Measurements from ENCODE around the gene ZNRF1. TPM values are rescaled to one million over a fixed set of nuclear protein-coding genes. Genes with fewer than 3 reads are reported as not detected.

The ZNRF1 gene
- total and polyA plus RNA-seq, 2 of the 4 experiments (the other 2 are of a cell fraction), result 8.2 to 20.7 TPM

GRCh38 chr16:75071621-75072020 is 72.8 kb downstream of the ZNRF1 start:
- no peak overlapping the region for H2BK20ac ChIP-seq (ENCODE audit: low read depth, low read length)
- no peak overlapping the region for H3K4me2 ChIP-seq (ENCODE audit: low read depth, low read length)
- no peak overlapping the region for H2AK9ac ChIP-seq (replicated peaks; ENCODE audit: low read depth, low read length, poor library complexity)
- TF ChIP-seq, protein P1, sequence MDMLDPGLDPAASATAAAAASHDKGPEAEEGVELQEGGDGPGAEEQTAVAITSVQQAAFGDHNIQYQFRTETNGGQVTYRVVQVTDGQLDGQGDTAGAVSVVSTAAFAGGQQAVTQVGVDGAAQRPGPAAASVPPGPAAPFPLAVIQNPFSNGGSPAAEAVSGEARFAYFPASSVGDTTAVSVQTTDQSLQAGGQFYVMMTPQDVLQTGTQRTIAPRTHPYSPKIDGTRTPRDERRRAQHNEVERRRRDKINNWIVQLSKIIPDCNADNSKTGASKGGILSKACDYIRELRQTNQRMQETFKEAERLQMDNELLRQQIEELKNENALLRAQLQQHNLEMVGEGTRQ (IDR thresholded peaks at IDR 0.05; ENCODE audit: low read depth, low read length), result no peak
- TF ChIP-seq MAZ (IDR thresholded peaks at IDR 0.05; ENCODE audit: borderline replicate concordance, low read depth, low read length) (no peak), RFX5 (IDR thresholded peaks at IDR 0.05; ENCODE audit: low read depth, low read length) (no peak), CEBPB (IDR thresholded peaks at IDR 0.05; ENCODE audit: low read depth, low read length) (no peak), RAD21 (IDR thresholded peaks at IDR 0.05; ENCODE audit: low read length) (no peak), RCOR1 (IDR thresholded peaks at IDR 0.05; ENCODE audit: insufficient replicate concordance, low read length) (no peak), SMC3 (IDR thresholded peaks at IDR 0.05; ENCODE audit: low read depth, low read length) (no peak)
- no peak overlapping the region for H3K23ac ChIP-seq (ENCODE audit: low read depth, low read length)
- DNase-seq, result no peak
- H3K56ac ChIP-seq (ENCODE audit: extremely low read depth, insufficient read depth, low read length), result no peak overlapping the region
- ChIA-PET POLR2A (ENCODE audit: unreplicated experiment) (no interaction called here), CTCF (interaction anchor here (0.6 kb wide), 1 partner anchor 242 kb away, joined by 4 read pairs; no protein-coding TSS in a partner anchor)
- no peak overlapping the region for H3K27ac ChIP-seq (ENCODE audit: insufficient read depth, low read length)
- no peaks in the 10 kb centered on the region for H3K27me3 ChIP-seq (ENCODE audit: control insufficient read depth, insufficient read depth, low read length)
- H3K4ac ChIP-seq (ENCODE audit: low read depth, low read length), result no peak overlapping the region
- H2BK120ac ChIP-seq (ENCODE audit: low read depth, low read length), result no peak overlapping the region
- H3K18ac ChIP-seq (ENCODE audit: low read depth, low read length), result no peak overlapping the region
- H3K79me1 ChIP-seq (ENCODE audit: low read depth in 1 of 2, low read length in 2 of 2), result peaks cover 49 to 69% of the 10 kb centered on the region in 2 experiments
- ATAC-seq (ENCODE audit: low read depth), result no peak
- H3K9ac ChIP-seq (ENCODE audit: low read depth, low read length), result no peak overlapping the region
- H3K9me1 ChIP-seq (ENCODE audit: insufficient read depth, low read length), result peaks cover 18% of the 10 kb centered on the region
- H2AFZ ChIP-seq (replicated peaks; ENCODE audit: low read length, poor library complexity), result no peak overlapping the region
- intact Hi-C loops (cut with micrococcal nuclease), result no loop called here
- no TSS peak for BruUV-seq (replicated peaks)
- dilution Hi-C loops (cut with HindIII; ENCODE audit: low sequenced_read_pairs, unreplicated experiment), result no loop called here
- H2BK15ac ChIP-seq (ENCODE audit: low read depth, low read length), result no peak overlapping the region
- H4K5ac ChIP-seq (ENCODE audit: low read depth, low read length), result no peak overlapping the region
- no peak overlapping the region for H3K4me3 ChIP-seq (ENCODE audit: insufficient read depth, low read depth, low read length)
- 100% methylated on average over 1 of the region's 3 CpGs; no CpG with 5 or more reads in 1 of the 2 experiments for WGBS, 2 experiments (ENCODE audit: extremely low coverage in 2 of 2, insufficient read length in 1 of 2)
- no peak overlapping the region for H4K8ac ChIP-seq (ENCODE audit: low read depth in 2 of 2, low read length in 2 of 2)
- H3K14ac ChIP-seq (replicated peaks; ENCODE audit: low read depth, low read length), result no peak overlapping the region
- no peaks in the 10 kb centered on the region for H3K36me3 ChIP-seq (ENCODE audit: control insufficient read depth, insufficient read depth, low read length)
- H3K9me3 ChIP-seq (ENCODE audit: control insufficient read depth, insufficient read depth, low read length), result no peaks in the 10 kb centered on the region
- H2BK5ac ChIP-seq (ENCODE audit: low read depth, low read length, poor library complexity, severe bottlenecking), result no peak overlapping the region
- H4K91ac ChIP-seq (ENCODE audit: insufficient read depth, low read depth, low read length), result no peak overlapping the region
- peaks cover 11% of the 10 kb centered on the region for H3K4me1 ChIP-seq (ENCODE audit: control insufficient read depth, insufficient read depth, low read length)
- H2AK5ac ChIP-seq (ENCODE audit: low read depth, low read length), result no peak overlapping the region
- peaks cover 55% of the 10 kb centered on the region for H4K20me1 ChIP-seq (ENCODE audit: insufficient read depth, low read length)
- in situ Hi-C loops (cut with MboI; ENCODE audit: low sequenced_read_pairs), result no loop called here
